Right renal pelvis (tissue), 4 donors: ENCODE measurements around the gene CNPY4. TPM values are rescaled to one million over a fixed set of nuclear protein-coding genes. Genes with fewer than 3 reads are reported as not detected.

Experiments used
- DNase-seq, 4 donors: peaks; one replicate each; pipeline ENCODE4 v3.0.0-alpha.2; 2013; ENCODE audit warnings: low read depth in 4 of 4, low spot score in 3 of 4, missing footprints in 1 of 4
- polyA plus RNA-seq, 4 donors: library from polyadenylated mRNA; unstranded; fragments of 120-200 nt; gene quantifications; one replicate each; pipeline ENCODE4 v1.2.1, GENCODE V29; 2013; ENCODE audit not compliant: insufficient read length in 4 of 4

CNPY4 gene
- polyA plus RNA-seq, 4 donors: 35.7 to 49.0 (median 43.3) TPM

DNA sequence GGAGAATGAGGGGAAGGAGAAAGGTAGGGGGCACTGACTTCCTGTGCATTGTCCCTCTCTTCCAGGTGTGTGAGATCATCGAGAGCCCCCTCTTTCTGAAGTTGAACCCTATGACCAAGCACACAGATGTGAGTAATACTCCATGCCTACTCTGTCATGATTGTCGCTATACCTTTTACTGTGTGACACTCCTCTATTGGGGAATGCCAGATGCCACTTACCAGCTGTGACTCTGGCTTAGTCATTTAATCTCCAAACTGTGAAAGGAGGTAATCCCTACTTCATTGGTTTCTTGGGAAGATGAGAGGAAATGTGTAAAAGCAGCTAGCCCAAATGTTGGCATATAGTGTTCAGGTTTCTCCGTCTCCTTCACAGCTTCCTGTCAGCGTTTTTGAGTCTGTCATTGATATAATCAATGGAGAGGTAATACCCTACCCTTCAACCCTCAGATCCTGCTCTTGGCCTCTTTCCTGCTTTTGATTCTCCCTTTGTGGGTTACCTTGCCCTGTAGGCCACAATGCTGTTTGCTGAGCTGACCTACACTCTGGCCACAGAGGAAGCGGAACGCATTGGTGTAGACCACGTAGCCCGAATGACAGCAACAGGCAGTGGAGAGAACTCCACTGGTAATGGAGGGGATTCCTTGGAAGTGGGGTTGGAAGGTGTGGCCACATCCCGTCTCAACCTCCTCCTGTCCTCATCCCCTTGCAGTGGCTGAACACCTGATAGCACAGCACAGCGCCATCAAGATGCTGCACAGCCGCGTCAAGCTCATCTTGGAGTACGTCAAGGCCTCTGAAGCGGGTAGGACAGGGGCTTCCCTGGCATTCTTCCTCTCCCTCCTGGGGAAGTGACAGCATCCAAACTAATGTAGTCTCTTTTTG lies 28.7 kb upstream of the CNPY4 start:
- DNase-seq: no peak

DNA sequence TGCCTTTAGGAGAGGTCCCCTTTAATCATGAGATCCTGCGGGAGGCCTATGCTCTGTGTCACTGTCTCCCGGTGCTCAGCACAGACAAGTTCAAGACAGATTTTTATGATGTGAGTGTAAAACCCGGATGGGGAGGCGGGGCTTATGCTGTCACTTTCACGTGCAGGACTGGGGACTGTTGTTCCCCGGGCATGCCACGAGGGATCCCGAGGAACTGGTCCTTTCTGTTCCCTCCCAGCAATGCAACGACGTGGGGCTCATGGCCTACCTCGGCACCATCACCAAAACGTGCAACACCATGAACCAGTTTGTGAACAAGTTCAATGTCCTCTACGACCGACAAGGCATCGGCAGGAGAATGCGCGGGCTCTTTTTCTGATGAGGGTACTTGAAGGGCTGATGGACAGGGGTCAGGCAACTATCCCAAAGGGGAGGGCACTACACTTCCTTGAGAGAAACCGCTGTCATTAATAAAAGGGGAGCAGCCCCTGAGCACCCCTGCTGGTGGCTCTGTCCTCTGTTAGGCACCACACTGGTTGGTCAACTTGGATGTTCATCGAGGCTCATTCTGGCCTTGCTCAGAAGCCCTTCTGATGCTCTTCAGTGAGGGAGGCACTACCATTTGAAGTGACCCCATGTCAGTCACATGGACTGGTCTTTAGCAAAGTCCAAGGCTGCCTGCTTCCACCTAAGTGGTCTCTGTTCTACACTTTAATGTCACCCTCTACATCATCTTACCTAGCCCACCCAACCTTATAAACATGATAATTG lies 27.8 kb upstream of the CNPY4 start:
- no peak for DNase-seq

DNA sequence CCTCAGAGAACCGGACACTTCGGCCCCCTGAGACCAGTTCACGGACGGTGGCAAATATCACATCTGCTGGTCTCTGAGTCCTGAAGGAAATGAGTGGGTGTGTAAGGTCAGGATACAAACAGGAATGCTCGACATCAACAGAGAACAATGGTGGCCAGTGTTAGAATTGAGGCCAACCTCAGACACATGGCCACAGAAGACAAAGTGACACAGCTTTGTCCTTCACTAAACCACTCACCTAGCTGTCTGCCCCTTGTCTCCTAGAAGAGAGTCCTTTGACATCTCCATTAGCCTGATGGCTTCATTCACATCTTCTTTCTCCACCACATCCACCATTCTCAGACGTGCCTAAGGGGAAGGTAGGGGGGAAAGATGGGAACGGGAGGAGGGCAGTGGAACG lies 26.4 kb upstream of the CNPY4 start:
- DNase-seq: no peak

DNA sequence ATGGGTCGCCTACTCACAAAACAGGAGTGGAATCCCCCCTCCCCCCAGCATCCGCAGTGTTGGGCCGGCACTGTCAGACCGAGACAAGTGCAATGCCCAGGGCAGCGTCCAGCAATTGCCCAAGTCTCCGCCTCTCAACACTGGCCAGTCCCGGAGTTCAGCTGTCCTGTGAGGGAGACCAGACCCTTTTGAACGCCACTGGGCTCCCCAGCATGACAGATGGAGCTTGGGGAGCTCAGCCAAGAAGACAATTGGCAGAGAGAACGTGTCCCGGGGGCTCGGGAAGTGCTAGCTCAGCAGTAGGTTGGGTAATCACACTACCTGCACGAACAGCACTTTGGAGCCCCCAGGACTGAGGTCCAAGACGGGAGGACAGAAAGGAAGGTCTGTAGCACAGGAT lies 25.9 kb upstream of the CNPY4 start:
- no peak for DNase-seq

DNA sequence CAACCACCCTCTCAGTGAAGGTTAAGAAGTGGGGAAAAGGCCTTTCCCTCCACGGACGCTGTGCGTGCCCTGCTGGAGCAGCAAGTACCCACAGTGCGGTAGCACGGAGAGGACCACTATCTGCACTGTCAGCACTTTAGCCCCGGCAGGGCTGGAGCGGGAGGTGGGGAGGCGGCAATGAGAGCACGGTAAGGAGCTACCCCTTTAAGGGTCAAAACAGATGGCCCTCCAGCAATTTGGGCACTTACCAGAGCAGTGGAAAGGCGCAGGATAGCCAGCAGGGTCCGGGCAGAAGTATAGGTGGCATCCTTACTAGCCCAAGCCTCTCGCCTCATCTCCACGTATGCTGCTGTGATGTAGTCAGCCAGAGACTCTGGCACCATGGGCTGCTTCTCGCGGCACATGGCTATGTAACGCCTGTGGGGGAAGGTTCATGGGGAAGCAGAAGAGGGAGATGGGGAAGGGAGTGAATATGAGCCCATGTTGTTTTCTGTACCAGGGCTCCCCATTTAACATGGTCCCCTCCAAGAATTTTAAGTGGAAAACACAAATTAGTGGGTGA lies 25.4 kb upstream of the CNPY4 start:
- no peak for DNase-seq

DNA sequence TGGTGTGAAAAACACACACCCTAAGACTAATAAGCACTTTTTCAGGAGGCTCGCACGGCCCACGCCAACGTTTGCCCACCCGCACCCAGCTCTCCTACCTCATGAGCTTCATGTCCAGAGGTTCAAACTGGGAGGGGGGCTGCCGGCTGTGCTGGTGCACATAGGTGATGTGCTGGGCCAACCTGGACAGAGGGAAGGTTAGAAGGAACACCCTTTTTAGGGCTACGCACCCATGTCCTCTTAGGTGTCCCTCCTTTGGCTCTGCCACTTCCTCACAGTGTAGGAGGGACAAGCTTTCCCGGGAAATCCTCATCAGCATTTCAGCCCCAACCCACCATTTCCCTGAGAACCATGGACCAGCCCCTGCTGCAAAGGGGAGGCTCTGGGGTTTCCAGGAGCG lies 24.1 kb upstream of the CNPY4 start:
- DNase-seq: no peak

DNA sequence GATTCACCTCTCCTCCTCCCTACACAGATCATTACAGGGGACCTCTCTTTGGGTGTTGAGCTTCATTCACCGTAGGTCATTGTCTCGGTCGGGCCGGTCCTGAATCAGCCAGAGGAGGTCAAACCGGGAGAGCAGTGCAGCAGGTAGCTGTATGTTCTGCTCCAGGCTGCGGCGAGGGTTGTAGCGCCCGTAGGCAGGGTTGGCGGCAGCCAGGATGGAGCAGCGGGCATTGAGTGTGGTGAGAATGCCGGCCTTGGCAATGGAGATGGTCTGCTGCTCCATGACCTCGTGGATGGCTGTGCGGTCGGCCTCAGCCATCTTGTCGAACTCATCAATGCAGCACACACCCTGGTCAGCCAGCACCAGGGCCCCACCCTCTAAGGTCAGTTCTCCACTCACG lies 23.7 kb upstream of the CNPY4 start:
- DNase-seq: no peak

DNA sequence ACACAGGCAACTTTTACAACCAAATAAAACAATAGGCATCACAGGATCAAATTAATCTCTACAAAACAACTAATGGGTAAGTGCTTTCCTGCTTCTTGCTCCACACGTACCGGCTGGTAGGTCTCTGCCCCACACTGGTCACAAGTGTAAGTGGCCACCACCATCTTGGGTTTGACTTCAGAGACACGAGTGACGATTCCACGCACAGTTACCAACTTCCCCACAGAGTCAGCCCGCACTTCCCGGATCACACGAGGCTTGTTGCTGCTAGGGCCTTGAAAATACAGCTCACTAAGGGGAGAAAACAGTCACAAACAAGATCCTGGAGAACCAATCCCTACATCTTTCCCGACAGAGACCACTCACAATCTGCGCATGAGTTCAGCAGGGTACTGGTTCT lies 20.5 kb upstream of the CNPY4 start:
- DNase-seq: no peak

DNA sequence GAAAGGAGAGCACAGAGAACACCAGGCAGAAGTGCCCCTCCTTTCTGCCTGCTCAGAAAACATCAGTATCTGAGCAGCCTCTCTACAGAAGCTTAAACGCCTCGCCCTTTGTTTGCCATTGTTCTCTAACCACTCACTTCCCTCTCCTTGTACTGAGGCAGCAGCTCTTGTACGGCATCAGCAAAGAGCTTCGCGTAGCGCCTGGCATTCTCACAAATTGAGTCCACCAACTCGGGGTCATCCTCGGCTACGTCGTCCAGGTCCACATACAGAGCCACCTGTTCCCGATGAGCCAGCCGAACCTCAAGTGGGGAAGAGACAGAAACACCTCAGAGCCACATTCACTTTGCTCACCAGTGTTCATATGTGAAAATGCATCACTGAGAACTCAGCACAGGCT lies 20.0 kb upstream of the CNPY4 start:
- DNase-seq: no peak

DNA sequence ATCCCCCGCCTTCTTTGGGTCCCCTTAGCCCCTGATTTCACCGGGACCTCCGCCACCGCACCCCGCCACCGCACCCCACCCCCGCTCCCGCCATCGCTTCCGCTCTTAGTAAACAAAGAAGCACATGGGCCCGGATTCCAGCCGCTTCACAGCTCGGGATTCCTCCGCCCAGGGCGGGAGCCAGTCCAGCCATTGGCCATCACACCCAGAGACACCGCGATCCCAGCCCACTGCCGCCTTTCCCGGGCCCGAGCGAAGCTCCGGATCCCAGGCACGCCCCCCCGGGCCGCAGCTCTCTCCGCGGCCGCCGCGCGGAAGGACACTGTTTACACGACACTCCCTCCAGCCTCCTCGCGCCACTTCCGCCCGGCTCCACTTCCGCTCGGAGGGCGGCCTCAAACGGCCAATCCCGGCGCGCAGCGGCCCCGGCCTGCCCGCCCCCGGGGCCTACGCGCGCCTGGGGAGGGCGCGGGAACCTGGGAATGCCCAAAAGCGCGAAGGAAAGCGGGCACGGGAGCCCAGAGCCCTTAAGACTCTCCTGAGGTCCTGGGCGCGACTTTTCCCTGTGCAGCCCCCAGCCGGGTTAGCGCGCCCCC lies 18.9 kb upstream of the CNPY4 start:
- DNase-seq: peak; percentile 90 to 91 (median 90)

DNA sequence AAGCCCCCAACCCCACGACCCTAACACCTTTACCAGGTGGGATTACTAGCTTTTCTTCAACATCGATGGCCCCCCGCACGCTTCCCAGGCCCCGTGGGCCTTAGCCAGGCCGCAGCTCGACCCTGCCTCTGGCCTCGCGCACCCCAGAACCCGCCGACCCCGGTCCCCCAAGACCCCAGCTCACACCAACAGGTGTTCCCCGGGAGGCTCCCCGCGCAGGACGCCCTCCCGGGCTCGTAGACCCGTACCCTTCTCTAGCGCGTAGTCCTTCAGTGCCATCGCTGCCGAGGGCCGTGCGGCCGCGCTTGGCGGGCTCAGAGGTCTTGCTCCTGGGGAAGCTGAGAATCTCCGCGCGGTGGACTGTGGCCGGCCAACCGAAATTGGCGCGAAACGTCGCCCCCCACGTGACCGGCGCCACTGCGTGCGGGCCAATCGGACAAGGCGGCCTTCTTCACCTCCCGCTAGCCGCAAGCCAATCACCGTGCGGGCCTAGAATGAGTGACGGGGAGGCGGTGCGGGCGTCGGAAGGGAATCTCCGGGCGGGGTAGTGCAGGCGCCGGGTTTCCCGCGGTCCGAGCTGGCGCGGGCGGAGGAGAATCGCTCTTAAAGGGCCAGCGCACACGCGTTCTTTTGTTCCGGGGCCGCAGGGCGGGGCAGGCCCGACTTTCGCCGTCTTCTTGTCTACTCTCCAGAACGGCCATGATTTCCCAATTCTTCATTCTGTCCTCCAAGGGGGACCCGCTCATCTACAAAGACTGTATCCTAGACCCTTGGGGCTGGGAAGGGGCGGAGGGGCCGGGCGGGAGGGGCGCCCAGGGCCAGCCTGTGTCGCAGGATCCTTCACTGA lies 18.2 kb upstream of the CNPY4 start, which contains the start of the genes AP4M1 and MCM7:
Gene AP4M1, plus strand, starts transcription at position 628 of the 847 bp plus-strand sequence. Its CDS starts 72 bp downstream, at position 700.
Gene MCM7, minus strand, starts transcription at position 382 of the 847 bp plus-strand sequence. Its CDS starts 103 bp downstream, at position 279.
- DNase-seq: peak; percentile 90 to 98 (median 94)

DNA sequence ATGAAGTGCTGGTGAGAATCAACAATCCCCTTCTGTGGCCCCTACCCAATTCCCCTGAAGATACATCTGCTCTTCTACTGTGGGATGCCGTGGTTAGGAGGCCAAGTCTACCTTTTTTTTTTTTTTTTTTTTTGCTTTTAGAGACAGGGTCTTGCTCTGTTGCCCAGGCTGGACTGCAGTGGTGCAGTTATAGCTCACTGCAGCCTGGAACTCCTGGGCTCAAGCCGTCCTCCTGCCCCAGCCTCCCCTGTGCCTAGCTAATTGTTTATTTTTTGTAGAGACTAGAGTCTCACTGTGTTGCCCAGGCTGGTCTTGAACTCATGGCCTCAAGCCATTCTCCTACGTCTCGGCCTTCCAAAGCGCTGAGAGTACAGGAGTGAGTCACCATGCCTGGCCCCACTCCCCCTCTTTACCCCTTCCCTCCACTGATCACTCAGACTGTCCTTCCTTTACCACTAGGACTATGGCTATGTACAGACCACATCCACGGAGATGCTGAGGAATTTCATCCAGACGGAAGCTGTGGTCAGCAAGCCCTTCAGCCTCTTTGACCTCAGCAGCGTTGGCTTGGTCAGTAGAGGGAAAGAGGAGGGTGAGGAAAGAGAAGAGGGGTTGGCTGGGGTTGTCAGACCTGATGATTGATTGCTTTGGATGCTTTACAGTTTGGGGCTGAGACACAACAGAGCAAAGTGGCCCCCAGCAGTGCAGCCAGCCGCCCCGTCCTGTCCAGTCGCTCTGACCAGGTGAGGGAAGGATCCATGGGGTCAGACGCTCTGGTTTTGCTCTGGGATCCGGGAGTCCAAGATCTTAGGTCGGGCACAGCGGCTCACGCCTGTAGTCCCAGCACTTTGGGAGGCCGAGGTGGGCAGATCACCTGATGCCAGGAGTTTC lies 16.2 kb upstream of the CNPY4 start:
- DNase-seq: no peak

DNA sequence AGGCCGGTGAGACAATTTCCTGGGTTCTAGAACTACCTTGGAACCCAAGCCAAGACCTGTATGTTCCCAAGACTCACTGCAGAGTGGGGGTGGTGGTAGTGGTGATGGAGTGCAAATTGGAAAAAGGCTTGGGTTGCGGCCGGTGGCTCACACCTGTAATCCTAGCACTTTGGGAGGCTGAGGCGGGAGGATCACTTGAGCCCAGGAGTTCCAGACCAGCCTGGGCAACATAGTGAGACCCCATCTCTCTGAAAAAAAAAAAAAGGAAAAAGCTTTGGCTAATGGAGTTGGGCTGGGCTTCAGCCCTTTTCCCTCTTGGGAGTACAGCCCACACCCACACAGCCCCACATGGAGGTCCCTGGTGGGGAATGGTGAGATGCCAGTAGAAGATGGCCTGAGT lies 13.9 kb upstream of the CNPY4 start:
- no peak for DNase-seq

DNA sequence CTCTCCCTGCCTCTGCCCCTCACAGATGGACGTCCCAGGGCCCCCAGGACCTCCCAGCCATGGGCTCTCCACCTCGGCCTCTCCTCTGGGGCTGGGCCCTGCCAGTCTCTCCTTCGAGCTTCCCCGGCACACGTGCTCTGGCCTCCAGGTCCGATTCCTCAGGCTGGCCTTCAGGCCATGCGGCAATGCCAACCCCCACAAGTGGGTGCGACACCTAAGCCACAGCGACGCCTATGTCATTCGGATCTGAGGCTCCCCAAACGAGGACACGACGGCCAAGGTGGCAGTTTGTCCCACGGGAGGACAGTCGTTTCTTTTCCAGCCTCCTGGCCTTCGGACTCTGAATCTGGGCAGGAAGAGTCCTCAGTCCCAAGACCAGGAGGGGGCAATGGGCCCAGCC lies 12.8 kb upstream of the CNPY4 start:
- no peak for DNase-seq

DNA sequence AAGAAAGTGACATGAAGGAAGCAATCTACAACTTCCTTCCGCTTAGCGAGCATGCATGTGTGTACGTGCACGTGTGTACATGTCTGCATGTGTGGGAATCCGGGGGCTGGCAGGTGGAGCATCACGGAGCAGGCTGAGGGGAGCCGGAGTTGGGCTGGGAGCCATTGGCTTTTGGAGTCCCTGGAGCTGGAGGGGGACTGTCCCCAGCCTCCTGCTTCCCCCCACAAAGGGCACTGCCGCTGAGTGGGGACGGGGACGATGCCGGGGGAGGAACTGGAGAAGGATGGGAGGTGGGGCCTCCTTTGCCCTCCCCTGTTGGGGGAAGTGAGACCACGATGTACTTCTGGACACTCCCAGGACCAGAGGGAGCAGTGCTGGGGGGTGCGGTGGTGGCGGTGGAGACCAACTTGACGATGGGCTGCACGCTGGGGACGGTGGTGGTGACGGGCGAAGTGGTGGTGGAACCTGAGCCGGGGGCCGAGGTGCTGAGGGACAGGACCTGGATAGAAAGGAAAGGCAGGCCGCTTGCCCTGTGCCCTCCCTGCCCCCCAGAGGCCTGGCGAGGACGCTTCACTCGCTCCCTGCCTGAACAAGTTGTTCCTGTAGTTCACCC lies 12.2 kb upstream of the CNPY4 start:
- DNase-seq: no peak

DNA sequence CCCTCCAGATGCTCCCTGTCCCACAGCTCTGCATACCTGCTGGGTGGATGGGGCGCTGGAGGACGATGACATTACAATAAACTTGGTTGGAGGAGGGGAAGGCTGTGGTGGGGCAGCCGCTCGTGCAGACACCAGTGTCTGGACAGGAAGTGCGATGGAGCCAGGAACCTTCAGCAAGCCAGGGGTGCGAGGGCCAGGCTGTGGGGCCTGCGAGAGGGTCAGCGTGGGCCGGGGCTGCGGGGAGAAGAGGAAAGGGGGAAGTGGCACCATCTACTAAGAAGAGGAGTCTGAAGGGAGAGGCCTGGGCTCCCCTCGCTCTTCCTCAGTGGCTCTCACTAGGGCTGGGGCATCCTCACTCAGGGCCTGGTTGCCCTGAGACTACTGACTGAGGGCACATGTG lies 11.5 kb upstream of the CNPY4 start:
- no peak for DNase-seq

DNA sequence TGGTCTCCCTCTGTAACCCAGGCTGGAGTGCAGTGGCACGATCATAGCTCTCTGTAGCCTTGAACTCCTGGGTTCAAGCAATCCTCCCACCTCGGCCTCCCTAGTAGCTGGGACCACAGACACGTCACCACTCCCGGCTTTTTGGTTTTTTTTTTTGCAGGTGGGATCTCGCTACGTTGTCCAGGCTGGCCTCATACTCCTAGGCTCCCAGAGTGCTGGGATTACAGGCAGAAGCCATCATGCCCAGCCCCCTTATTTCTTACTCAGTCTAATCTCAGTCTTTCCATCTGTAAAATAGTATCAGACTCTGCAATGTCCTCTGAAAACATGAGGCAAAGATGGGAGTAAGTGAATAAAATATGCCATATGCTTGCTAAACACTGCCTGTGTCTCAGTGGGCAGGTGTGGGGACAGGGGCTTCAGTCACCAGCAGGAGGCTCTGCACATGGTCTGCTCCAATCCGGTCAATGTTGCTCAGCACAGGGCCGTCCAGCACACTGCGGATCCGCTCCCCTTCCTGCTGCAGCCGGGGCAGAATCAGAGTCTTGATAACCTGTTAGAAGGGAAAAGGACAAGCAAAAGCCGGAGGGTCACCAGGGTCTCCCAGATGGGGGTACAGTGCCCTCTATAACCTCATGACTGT lies 9.8 kb upstream of the CNPY4 start:
- no peak for DNase-seq

DNA sequence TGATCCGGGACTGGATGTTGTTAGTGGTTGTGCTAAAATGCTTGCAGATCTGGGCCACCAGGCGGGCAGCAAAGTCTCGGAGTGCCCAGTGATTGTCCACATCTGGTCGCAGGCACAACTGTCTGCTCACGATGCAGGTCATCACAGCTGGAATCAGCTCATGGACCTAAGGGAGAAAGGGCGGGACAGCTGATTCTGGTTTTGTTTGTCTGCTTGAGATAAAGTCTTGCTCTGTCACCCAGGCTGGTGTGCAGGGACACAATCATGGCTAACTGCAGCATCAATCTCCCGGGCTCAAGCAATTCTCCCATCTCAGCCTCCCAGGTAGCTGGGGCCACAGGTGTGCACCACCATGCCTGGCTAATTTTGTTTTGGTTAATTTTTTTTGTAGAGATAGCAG lies 8.3 kb upstream of the CNPY4 start:
- DNase-seq: no peak
